Lung (tissue), 12 donors: ENCODE measurements around the gene RNF217. TPM values are rescaled to one million over a fixed set of nuclear protein-coding genes. Genes with fewer than 3 reads are reported as not detected.

ENCODE experiments used
- ATAC-seq: fragments of 200-7000 bp; cut with Tn5 transposase; one replicate; pipeline ENCODE4 v1.9.1; 2020; ENCODE audit warnings: moderate number of reproducible peaks; ENCODE audit not compliant: insufficient read depth, low FRiP score
- DNase-seq, 3 donors: peaks; one replicate each; pipeline ENCODE4 v3.0.0-alpha.2; 2013 to 2017
- H3K27ac ChIP-seq, 2 donors: one replicate each; pipeline ENCODE4 v1.5.1; 2013; ENCODE audit warnings: mild to moderate bottlenecking in 2 of 2, moderate library complexity in 2 of 2, control low read depth in 1 of 2, inconsistent platforms in 1 of 2, low read depth in 1 of 2, low read length in 1 of 2
- H3K27me3 ChIP-seq, 3 donors: one replicate each; pipeline ENCODE4 v1.5.1; 2013; ENCODE audit warnings: low read length in 2 of 3; ENCODE audit not compliant: control insufficient read depth in 3 of 3, insufficient read depth in 3 of 3
- H3K36me3 ChIP-seq, 4 donors: one replicate each; pipeline ENCODE4 v1.5.1; 2013; ENCODE audit warnings: low read length in 4 of 4, mild to moderate bottlenecking in 1 of 4, moderate library complexity in 1 of 4; ENCODE audit not compliant: control insufficient read depth in 4 of 4, insufficient read depth in 4 of 4
- H3K4me1 ChIP-seq, 5 donors: one replicate each; pipeline ENCODE4 v1.5.1; 2013; ENCODE audit warnings: low read length in 5 of 5, mild to moderate bottlenecking in 2 of 5, moderate library complexity in 1 of 5; ENCODE audit not compliant: control insufficient read depth in 5 of 5, insufficient read depth in 5 of 5
- H3K4me3 ChIP-seq: one replicate; pipeline ENCODE4 v1.5.1; 2013; ENCODE audit warnings: mild to moderate bottlenecking, control low read depth, moderate library complexity
- H3K9ac ChIP-seq, 2 donors: one replicate each; pipeline ENCODE4 v1.5.1; 2013; ENCODE audit warnings: low read length in 2 of 2, control low read depth in 1 of 2; ENCODE audit not compliant: insufficient read depth in 1 of 2
- H3K9me3 ChIP-seq, 4 donors: one replicate each; pipeline ENCODE4 v1.5.1; 2013; ENCODE audit warnings: low read length in 3 of 4, mild to moderate bottlenecking in 1 of 4, moderate library complexity in 1 of 4; ENCODE audit not compliant: control insufficient read depth in 4 of 4, insufficient read depth in 3 of 4
- CTCF ChIP-seq: IDR thresholded peaks from 2 replicates; pipeline ENCODE4 v1.5.1; 2012; ENCODE audit warnings: mild to moderate bottlenecking; ENCODE audit errors: control extremely low read depth, extremely low read depth
- WGBS, 2 donors: extraction: QIAGEN DNeasy Blood & Tissue Kit; methylation state at CpG; one replicate each; pipeline ENCODE4 v1.1.7; 2013; 5-methylcytosine and 5-hydroxymethylcytosine counted together
- polyA plus RNA-seq, 2 donors: library from polyadenylated mRNA; stranded (reverse); fragments of 200-250 nt; gene quantifications; one replicate each; pipeline ENCODE4 v1.2.1, GENCODE V29; 2013
- total RNA-seq, 2 donors: library from RNA; depleted of rRNA in 1 of 2; stranded (reverse); fragments of >200 nt in 1 of 2; gene quantifications; one replicate each; pipeline ENCODE4 v1.2.1, GENCODE V29; 2014 to 2021
- donor health status: control.
- donor health status: control.
- donor health status: Bipolar disorder and iron deficiency.
- donor health status: healthy.
- donor health status: DM: yes; HTN: yes; CAD: no.

RNF217 gene
- total and polyA plus RNA-seq, 4 donors: 3.1 to 58.6 (median 13.6) TPM

- Histone ChIP-seq H3K27ac (peak overlapping the region in 1 of 2 donors; percentile 61), H3K9me3 (no peaks in the 10 kb centered on the region), H3K4me3 (no peak overlapping the region), H3K9ac (peak overlapping the region in 1 of 2 donors; percentile 68), H3K27me3 (no peaks in the 10 kb centered on the region), H3K36me3 (peaks cover 0 to 4% (median 0%) of the 10 kb centered on the region in 4 donors), H3K4me1 (peaks cover 0 to 5% (median 0%) of the 10 kb centered on the region in 5 donors)
- TF ChIP-seq CTCF: no peak
- DNase-seq (no peak), ATAC-seq (no peak)
- WGBS, 2 donors: 40 to 60% methylated on average over 8 of the region's 8 CpGs
Observed at GRCh38 chr6:125002406-125002741, 40.1 kb downstream of the RNF217 start.

- H3K27ac ChIP-seq: no peak overlapping the region
- no peaks in the 10 kb centered on the region for H3K27me3 ChIP-seq
- ATAC-seq (no peak), DNase-seq (no peak)
- peaks cover 0 to 5% (median 0%) of the 10 kb centered on the region in 5 donors for H3K4me1 ChIP-seq
- no peak for TF ChIP-seq CTCF
- H3K9me3 ChIP-seq: no peaks in the 10 kb centered on the region
- 63 to 81% methylated on average over 2 of the region's 2 CpGs for WGBS, 2 donors
- no peak overlapping the region for H3K4me3 ChIP-seq
- peaks cover 0 to 4% (median 0%) of the 10 kb centered on the region in 4 donors for H3K36me3 ChIP-seq
- no peak overlapping the region for H3K9ac ChIP-seq
Observed at GRCh38 chr6:125003070-125003469, 40.8 kb downstream of the RNF217 start.

- Histone ChIP-seq H3K36me3 (peaks cover 0 to 4% (median 1%) of the 10 kb centered on the region in 4 donors), H3K27ac (no peak overlapping the region)
- no peak for ATAC-seq
Observed at GRCh38 chr6:125004198-125004597, 42.0 kb downstream of the RNF217 start.

More at GRCh38 chr6:125004198-125004597, 42.0 kb downstream of the RNF217 start:
- Histone ChIP-seq H3K4me3 (no peak overlapping the region), H3K27me3 (no peaks in the 10 kb centered on the region), H3K9ac (no peak overlapping the region), H3K9me3 (no peaks in the 10 kb centered on the region), H3K4me1 (peaks cover 0 to 8% (median 1%) of the 10 kb centered on the region in 5 donors)
- no peak for TF ChIP-seq CTCF
- 81 to 92% methylated on average over 1 of the region's 1 CpG for WGBS, 2 donors
- DNase-seq: no peak
